CD4-positive, CD25-positive, alpha-beta regulatory T cell (primary cell): Measurements from ENCODE around the gene SIK2. TPM values are rescaled to one million over a fixed set of nuclear protein-coding genes. Genes with fewer than 3 reads are reported as not detected.

Experiments used
- ATAC-seq, 2 donors: fragments of 150-1000 bp; cut with Tn5 transposase; one replicate each; pipeline ENCODE4 v1.10.0; 2021; ENCODE audit warnings: low read depth in 2 of 2, moderate number of reproducible peaks in 2 of 2, moderate library complexity in 1 of 2
- DNase-seq, 3 donors: peaks; one replicate each; pipeline versions ENCODE4 v3.0.0 to v3.0.0-alpha.2; 2012 to 2022; ENCODE audit warnings: mixed read lengths in 1 of 3
- H3K27ac ChIP-seq: one replicate; pipeline ENCODE4 v1.7.0; 2013; ENCODE audit warnings: mild to moderate bottlenecking, low read length; ENCODE audit not compliant: insufficient read depth, poor library complexity, severe bottlenecking
- H3K27me3 ChIP-seq: one replicate; pipeline ENCODE4 v1.7.0; 2013; ENCODE audit warnings: low read length; ENCODE audit not compliant: control insufficient read depth, insufficient read depth
- H3K36me3 ChIP-seq: one replicate; pipeline ENCODE4 v1.7.0; 2013; ENCODE audit warnings: mild to moderate bottlenecking, low read length, moderate library complexity; ENCODE audit not compliant: control insufficient read depth, insufficient read depth
- H3K4me1 ChIP-seq: 2 replicates; pipeline ENCODE4 v1.7.0; 2013; ENCODE audit warnings: mild to moderate bottlenecking, low read length; ENCODE audit not compliant: insufficient read depth, control insufficient read depth, poor library complexity, severe bottlenecking
- H3K4me3 ChIP-seq: one replicate; pipeline ENCODE4 v1.7.0; 2013; ENCODE audit warnings: low read depth, mild to moderate bottlenecking, low read length, moderate library complexity
- H3K9me3 ChIP-seq, 2 experiments: 1 replicate in 1 of 2; 2 replicates in 1 of 2; pipeline ENCODE4 v1.7.0; 2013; ENCODE audit warnings: low read length in 2 of 2, mild to moderate bottlenecking in 1 of 2, moderate library complexity in 1 of 2; ENCODE audit not compliant: control insufficient read depth in 2 of 2
- H3K27ac Mint-ChIP-seq, 3 donors: one replicate each; pipeline ENCODE4 v1.8.0; 2020 to 2022; ENCODE audit warnings: mild to moderate bottlenecking in 3 of 3, mixed read lengths in 3 of 3, moderate library complexity in 2 of 3
- H3K27me3 Mint-ChIP-seq: one replicate; pipeline ENCODE4 v1.8.0; 2022; ENCODE audit warnings: mild to moderate bottlenecking, mixed read lengths
- H3K36me3 Mint-ChIP-seq: one replicate; pipeline ENCODE4 v1.8.0; 2020; ENCODE audit warnings: mixed read lengths
- H3K4me1 Mint-ChIP-seq, 4 donors: one replicate each; pipeline ENCODE4 v1.8.0; 2020 to 2022; ENCODE audit warnings: mixed read lengths in 4 of 4, mild to moderate bottlenecking in 1 of 4
- H3K4me3 Mint-ChIP-seq, 4 donors: one replicate each; pipeline ENCODE4 v1.8.0; 2020 to 2022; ENCODE audit warnings: mild to moderate bottlenecking in 4 of 4, mixed read lengths in 4 of 4, moderate library complexity in 3 of 4
- H3K9me3 Mint-ChIP-seq, 7 donors: one replicate each; pipeline ENCODE4 v1.8.0; 2020 to 2022; ENCODE audit warnings: mixed read lengths in 7 of 7, mild to moderate bottlenecking in 3 of 7, moderate library complexity in 2 of 7
- polyA plus RNA-seq, 4 donors: library from polyadenylated mRNA; unstranded; fragments of 300-500 nt; fragmentation: Illumina TruSeq; gene quantifications; one replicate each; pipeline ENCODE4 v1.2.3, GENCODE V29; 2021
- total RNA-seq: library from RNA; stranded (reverse); gene quantifications from one replicate; pipeline ENCODE4 v1.2.3, GENCODE V29; 2022

SIK2 gene
- total and polyA plus RNA-seq, 5 donors from 2014 or later: 0.05 to 8.7 (median 0.16) TPM

GRCh38 chr11:111607751-111608150 lies 5.5 kb downstream of the SIK2 start:
- H3K4me1 Mint-ChIP-seq: peaks cover 12 to 28% (median 24%) of the 10 kb centered on the region in 4 donors
- DNase-seq: no peak
- H3K27ac Mint-ChIP-seq: no peak overlapping the region
- peaks cover 0 to 1% (median 0%) of the 10 kb centered on the region in 7 donors for H3K9me3 Mint-ChIP-seq
- Histone ChIP-seq H3K4me1 (peaks cover 16% of the 10 kb centered on the region), H3K27me3 (no peaks in the 10 kb centered on the region), H3K4me3 (no peak overlapping the region), H3K36me3 (no peaks in the 10 kb centered on the region), H3K27ac (no peak overlapping the region), H3K9me3 (no peaks in the 10 kb centered on the region)
- no peak for ATAC-seq
- H3K27me3 Mint-ChIP-seq: peaks cover 4% of the 10 kb centered on the region
- H3K4me3 Mint-ChIP-seq: no peak overlapping the region
- no peaks in the 10 kb centered on the region for H3K36me3 Mint-ChIP-seq

- no peak for ATAC-seq
- H3K9me3 Mint-ChIP-seq: no peaks in the 10 kb centered on the region
- H3K27me3 Mint-ChIP-seq: no peaks in the 10 kb centered on the region
- Histone ChIP-seq H3K4me3 (no peak overlapping the region), H3K4me1 (no peaks in the 10 kb centered on the region), H3K27ac (no peak overlapping the region), H3K36me3 (no peaks in the 10 kb centered on the region), H3K27me3 (no peaks in the 10 kb centered on the region), H3K9me3 (no peaks in the 10 kb centered on the region)
- H3K36me3 Mint-ChIP-seq: peaks cover under 1% of the 10 kb centered on the region
- peak overlapping the region in 1 of 3 donors; percentile 38 for H3K27ac Mint-ChIP-seq
- peaks cover 0 to 9% (median 2%) of the 10 kb centered on the region in 4 donors for H3K4me1 Mint-ChIP-seq
- DNase-seq: no peak
- no peak overlapping the region for H3K4me3 Mint-ChIP-seq
Observed at GRCh38 chr11:111612224-111612623, 10.0 kb downstream of the SIK2 start.

- Mint-ChIP-seq H3K27ac (no peak overlapping the region), H3K27me3 (no peaks in the 10 kb centered on the region), H3K9me3 (no peaks in the 10 kb centered on the region), H3K4me1 (peaks cover 0 to 2% (median 0%) of the 10 kb centered on the region in 4 donors), H3K36me3 (peaks cover 9% of the 10 kb centered on the region), H3K4me3 (no peak overlapping the region)
- H3K4me1 ChIP-seq: no peaks in the 10 kb centered on the region
- no peaks in the 10 kb centered on the region for H3K9me3 ChIP-seq
- no peak for DNase-seq
- no peak overlapping the region for H3K27ac ChIP-seq
- no peak overlapping the region for H3K4me3 ChIP-seq
- no peak for ATAC-seq
- no peaks in the 10 kb centered on the region for H3K27me3 ChIP-seq
- peaks cover 9% of the 10 kb centered on the region for H3K36me3 ChIP-seq
Observed at GRCh38 chr11:111617286-111617685, 15.0 kb downstream of the SIK2 start.

GRCh38 chr11:111620518-111620917 lies 18.3 kb downstream of the SIK2 start:
- Histone ChIP-seq H3K9me3 (no peaks in the 10 kb centered on the region), H3K36me3 (peaks cover 16% of the 10 kb centered on the region), H3K4me1 (no peaks in the 10 kb centered on the region), H3K27ac (no peak overlapping the region), H3K27me3 (no peaks in the 10 kb centered on the region), H3K4me3 (no peak overlapping the region)
- ATAC-seq (no peak), DNase-seq (no peak)
- Mint-ChIP-seq H3K27me3 (no peaks in the 10 kb centered on the region), H3K27ac (no peak overlapping the region), H3K36me3 (peaks cover 40% of the 10 kb centered on the region), H3K9me3 (peaks cover 0 to 6% (median 4%) of the 10 kb centered on the region in 7 donors), H3K4me3 (no peak overlapping the region), H3K4me1 (peaks cover 0 to 11% (median 5%) of the 10 kb centered on the region in 4 donors)

- peaks cover 36% of the 10 kb centered on the region for H3K36me3 Mint-ChIP-seq
- Histone ChIP-seq H3K27me3 (no peaks in the 10 kb centered on the region), H3K27ac (no peak overlapping the region), H3K9me3 (no peaks in the 10 kb centered on the region), H3K36me3 (peaks cover 7% of the 10 kb centered on the region), H3K4me3 (no peak overlapping the region), H3K4me1 (no peaks in the 10 kb centered on the region)
- ATAC-seq (no peak), DNase-seq (no peak)
- H3K27ac Mint-ChIP-seq: no peak overlapping the region
- peaks cover 0 to 14% (median 5%) of the 10 kb centered on the region in 4 donors for H3K4me1 Mint-ChIP-seq
- no peaks in the 10 kb centered on the region for H3K27me3 Mint-ChIP-seq
- H3K4me3 Mint-ChIP-seq: no peak overlapping the region
- peaks cover 0 to 6% (median 4%) of the 10 kb centered on the region in 7 donors for H3K9me3 Mint-ChIP-seq
Observed at GRCh38 chr11:111623527-111624030, 21.3 kb downstream of the SIK2 start.

GRCh38 chr11:111624608-111625007 lies 22.4 kb downstream of the SIK2 start:
- Histone ChIP-seq H3K9me3 (no peaks in the 10 kb centered on the region), H3K36me3 (peaks cover 7% of the 10 kb centered on the region), H3K27ac (no peak overlapping the region), H3K4me1 (no peaks in the 10 kb centered on the region), H3K4me3 (no peak overlapping the region), H3K27me3 (no peaks in the 10 kb centered on the region)
- Mint-ChIP-seq H3K36me3 (peaks cover 36% of the 10 kb centered on the region), H3K4me3 (no peak overlapping the region), H3K27me3 (no peaks in the 10 kb centered on the region), H3K4me1 (peaks cover 0 to 14% (median 7%) of the 10 kb centered on the region in 4 donors), H3K27ac (peak overlapping the region in 1 of 3 donors; percentile 44), H3K9me3 (peaks cover 0 to 6% (median 4%) of the 10 kb centered on the region in 7 donors)
- DNase-seq (no peak), ATAC-seq (no peak)

- Mint-ChIP-seq H3K9me3 (peaks cover 0 to 5% (median 4%) of the 10 kb centered on the region in 7 donors), H3K4me1 (peaks cover 0 to 12% (median 7%) of the 10 kb centered on the region in 4 donors), H3K36me3 (peaks cover 33% of the 10 kb centered on the region), H3K4me3 (no peak overlapping the region), H3K27ac (no peak overlapping the region), H3K27me3 (no peaks in the 10 kb centered on the region)
- H3K9me3 ChIP-seq: no peaks in the 10 kb centered on the region
- ATAC-seq (no peak), DNase-seq (no peak)
- peaks cover 7% of the 10 kb centered on the region for H3K36me3 ChIP-seq
- no peaks in the 10 kb centered on the region for H3K4me1 ChIP-seq
- no peaks in the 10 kb centered on the region for H3K27me3 ChIP-seq
- no peak overlapping the region for H3K4me3 ChIP-seq
- H3K27ac ChIP-seq: no peak overlapping the region
Observed at GRCh38 chr11:111627591-111627990, 25.3 kb downstream of the SIK2 start.

GRCh38 chr11:111629499-111629898 lies 27.2 kb downstream of the SIK2 start:
- Histone ChIP-seq H3K9me3 (no peaks in the 10 kb centered on the region), H3K27me3 (no peaks in the 10 kb centered on the region), H3K27ac (no peak overlapping the region), H3K36me3 (no peaks in the 10 kb centered on the region), H3K4me1 (peaks cover 8% of the 10 kb centered on the region), H3K4me3 (no peak overlapping the region)
- Mint-ChIP-seq H3K27ac (no peak overlapping the region), H3K36me3 (peaks cover 14% of the 10 kb centered on the region), H3K4me3 (no peak overlapping the region), H3K27me3 (no peaks in the 10 kb centered on the region), H3K9me3 (peaks cover 0 to 2% (median 0%) of the 10 kb centered on the region in 7 donors), H3K4me1 (peaks cover 5 to 21% (median 14%) of the 10 kb centered on the region in 4 donors)
- ATAC-seq (no peak), DNase-seq (no peak)
